ENCODE data around the gene IFIT1B. TPM values are rescaled to one million over a fixed set of nuclear protein-coding genes. Genes with fewer than 3 reads are reported as not detected.

The IFIT1B gene
- total RNA-seq, 1 experiment from 2014 or later, result not detected

- TF ChIP-seq ZBTB43 (CRISPR knock-in tag; IDR thresholded peaks at IDR 0.05) (no peak), IRF1 (CRISPR knock-in tag; IDR thresholded peaks at IDR 0.05) (no peak), ATF6 (CRISPR knock-in tag; IDR thresholded peaks at IDR 0.05) (no peak), CDX4 (CRISPR knock-in tag; IDR thresholded peaks at IDR 0.05; ENCODE audit: borderline replicate concordance) (no peak)
Observed at GRCh38 chr10:89342206-89342958, 35.5 kb upstream of the IFIT1B start (continued).

GRCh38 chr10:89343089-89343767 lies 34.6 kb upstream of the IFIT1B start:
- POLR2A ChIA-PET, result no interaction called here
- Mint-ChIP-seq H3K9me3 (peaks cover 11% of the 10 kb centered on the region), H3K4me1 (peaks cover 48% of the 10 kb centered on the region), H3K36me3 (peaks cover 5% of the 10 kb centered on the region; the same call in 1 of the 2 replicates), H3K27me3 (ENCODE audit: low read depth) (no peaks in the 10 kb centered on the region), H3K4me3 (no peak overlapping the region), H3K27ac (no peak overlapping the region)
- TF ChIP-seq NR1H2 (CRISPR knock-in tag; IDR thresholded peaks at IDR 0.05) (no peak), ELF4 (CRISPR knock-in tag; IDR thresholded peaks at IDR 0.05; ENCODE audit: low read depth) (no peak), ERG (CRISPR knock-in tag; IDR thresholded peaks at IDR 0.05) (no peak), CTCF (IDR thresholded peaks at IDR 0.05) (no peak), NR2C2 (CRISPR knock-in tag; IDR thresholded peaks at IDR 0.05) (no peak), PRDM15 (CRISPR knock-in tag; IDR thresholded peaks at IDR 0.05) (no peak), GTF2I (CRISPR knock-in tag; conservative IDR thresholded peaks at IDR 0.05) (no peak), ZBTB21 (CRISPR knock-in tag; IDR thresholded peaks at IDR 0.05; ENCODE audit: borderline replicate concordance) (no peak), RELA (CRISPR knock-in tag; IDR thresholded peaks at IDR 0.05; ENCODE audit: borderline replicate concordance) (no peak), ZSCAN18 (CRISPR knock-in tag; IDR thresholded peaks at IDR 0.05) (no peak)
- DNase-seq (ENCODE audit: low spot score), result no peak
- peak; percentile 33 for ATAC-seq
- CTCF ChIA-PET, result no interaction called here

All from WTC11 (cell line).